Measurements from ENCODE around the gene ACBD5. TPM values are rescaled to one million over a fixed set of nuclear protein-coding genes. Genes with fewer than 3 reads are reported as not detected.
"Not testable (repeated sequence)": the region's sequence is repeated elsewhere in the genome, so short reads cannot be mapped to it uniquely, and the experiment has no call there.

ACBD5 gene
- total RNA-seq, 1 donor = 24.6 TPM

GRCh38 chr10:27241010-27241651 is 534 bp upstream of the ACBD5 start:
- DNase-seq (ENCODE audit: low read depth) = peak; percentile 26
- TF ChIP-seq CTCF (IDR thresholded peaks at IDR 0.05; ENCODE audit: insufficient read depth, low read depth, low read length) = no peak
- H3K4me3 ChIP-seq (ENCODE audit: low read depth, low read length) = peak overlapping the region; percentile 83

- DNase-seq (ENCODE audit: low read depth); H3K4me3 ChIP-seq (ENCODE audit: low read depth, low read length): not testable (repeated sequence)
Measured at GRCh38 chr10:27237531-27237930, 3.1 kb downstream of the ACBD5 start.

- not testable (repeated sequence) for H3K4me3 ChIP-seq (ENCODE audit: low read depth, low read length); DNase-seq (ENCODE audit: low read depth)
Measured at GRCh38 chr10:27236589-27237128, 3.9 kb downstream of the ACBD5 start.

- no peak for TF ChIP-seq CTCF (IDR thresholded peaks at IDR 0.05; ENCODE audit: insufficient read depth, low read depth, low read length)
Measured at GRCh38 chr10:27235706-27236105, 4.9 kb downstream of the ACBD5 start.

GRCh38 chr10:27230022-27230421 is 10.6 kb downstream of the ACBD5 start:
- DNase-seq (ENCODE audit: low read depth) = no peak
- H3K4me3 ChIP-seq (ENCODE audit: low read depth, low read length) = no peak overlapping the region
- TF ChIP-seq CTCF (IDR thresholded peaks at IDR 0.05; ENCODE audit: insufficient read depth, low read depth, low read length) = no peak

More at GRCh38 chr10:27235706-27236105, 4.9 kb downstream of the ACBD5 start:
- no peak for DNase-seq (ENCODE audit: low read depth)
- no peak overlapping the region for H3K4me3 ChIP-seq (ENCODE audit: low read depth, low read length)

GRCh38 chr10:27225642-27226257 is 14.8 kb downstream of the ACBD5 start:
- DNase-seq (ENCODE audit: low read depth) = no peak
- no peak overlapping the region for H3K4me3 ChIP-seq (ENCODE audit: low read depth, low read length)
- TF ChIP-seq CTCF (IDR thresholded peaks at IDR 0.05; ENCODE audit: insufficient read depth, low read depth, low read length) = no peak

GRCh38 chr10:27225011-27225590 is 15.5 kb downstream of the ACBD5 start:
- no peak for TF ChIP-seq CTCF (IDR thresholded peaks at IDR 0.05; ENCODE audit: insufficient read depth, low read depth, low read length)
- no peak overlapping the region for H3K4me3 ChIP-seq (ENCODE audit: low read depth, low read length)
- DNase-seq (ENCODE audit: low read depth) = no peak

Data from fibroblast of villous mesenchyme (primary cell).